ENCODE data around the gene BMP6.

DNA sequence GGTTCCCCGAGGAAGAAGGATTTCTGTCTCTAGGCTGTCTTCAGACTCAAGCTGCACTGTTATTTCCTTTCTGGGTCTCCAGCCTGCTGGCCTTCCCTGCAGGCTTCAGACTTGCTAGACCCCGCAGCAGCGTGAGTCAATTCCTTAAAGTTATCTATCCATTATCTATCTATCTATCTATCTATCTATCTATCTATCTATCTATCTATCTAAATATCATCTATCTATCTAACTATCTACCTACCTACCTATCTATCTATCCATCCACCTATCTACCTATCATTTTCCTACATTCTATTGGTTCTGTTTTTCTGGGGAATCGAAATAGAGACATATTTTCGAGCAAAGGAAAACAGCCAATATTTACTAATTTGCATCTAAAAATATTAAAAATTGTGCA lies 48.7 kb upstream of the BMP6 start:
- TF ChIP-seq MYC (IDR thresholded peaks at IDR 0.05; ENCODE audit: low read depth, low read length) (no peak), POLR2A (IDR thresholded peaks at IDR 0.05; ENCODE audit: low read depth, low read length) (no peak)

Measured in endothelial cell of umbilical vein (primary cell).